HCT116 (cell line): ENCODE data around the gene FERMT3. TPM values are rescaled to one million over a fixed set of nuclear protein-coding genes. Genes with fewer than 3 reads are reported as not detected.

Source experiments
- ATAC-seq: fragments of 200-7000 bp; cut with Tn5 transposase; 2 replicates; pipeline ENCODE4 v1.9.1; 2020; ENCODE audit warnings: mild to moderate bottlenecking, moderate library complexity
- BruUV-seq: library from RNA; stranded (reverse); fragments of 400-500 nt; replicated peaks from 2 replicates; lab custom pipeline; 2021; lab: Mats Ljungman, UMichigan
- CTCF ChIA-PET: fragments of 300-600 bp; sonication (Branson Sonifier 250); formaldehyde crosslinking; loops from one replicate; lab custom pipeline; 2021; ENCODE audit warnings: antibody characterized with exemption; lab: Charles Lee
- POLR2A ChIA-PET: fragments of 300-600, 350-600 bp; sonication (Branson Sonifier 250); formaldehyde crosslinking; loops from one replicate; lab custom pipeline; 2021; ENCODE audit warnings: antibody characterized with exemption; lab: Charles Lee
- RAD21 ChIA-PET, 2 experiments: fragments of 300-600 bp; sonication (Branson Sonifier 250); formaldehyde crosslinking; loops; one replicate each; lab custom pipeline; 2023; ENCODE audit warnings: low total read pairs in 2 of 2; ENCODE audit not compliant: uncharacterized antibody in 2 of 2, unreplicated experiment in 2 of 2, low non-redundant PET in 1 of 2; lab: Charles Lee
- DNase-seq: peaks from one replicate; pipeline ENCODE4 v3.0.0-alpha.2; 2010; ENCODE audit warnings: low read depth, low spot score
- H2AFZ ChIP-seq: fragments of 200-600 bp; shearing (Covaris generic), sonication (generic); 2 replicates; pipeline ENCODE4 v1.6.1; 2017; ENCODE audit warnings: low read depth, mixed run types, mixed read lengths, antibody characterized with exemption, low read length; ENCODE audit not compliant: poor library complexity, severe bottlenecking
- H3K27ac ChIP-seq: 2 replicates; pipeline ENCODE4 v1.5.1; 2012; ENCODE audit warnings: low read depth, low read length
- H3K27me3 ChIP-seq: fragments of 200-600 bp; sonication (generic); 2 replicates; pipeline ENCODE4 v1.6.1; 2016; ENCODE audit warnings: mixed run types, low read length, mixed read lengths; ENCODE audit not compliant: insufficient read depth
- H3K36me3 ChIP-seq, 2 experiments: fragments of 200-500 bp in 1 of 2; fragments of 200-600 bp in 1 of 2; sonication (Bioruptor generic) in 1 of 2; sonication (generic) in 1 of 2; 2 replicates each; pipeline versions ENCODE4 v1.5.1 to v1.6.1; 2014 to 2016; ENCODE audit warnings: low read length in 2 of 2, inconsistent platforms in 1 of 2, mixed read lengths in 1 of 2, mixed run types in 1 of 2; ENCODE audit not compliant: insufficient read depth in 2 of 2, control insufficient read depth in 1 of 2
- H3K4me1 ChIP-seq, 2 experiments: fragments of 200-600 bp in 1 of 2; sonication (generic) in 1 of 2; 2 replicates each; pipeline versions ENCODE4 v1.5.1 to v1.6.1; 2012 to 2017; ENCODE audit warnings: low read length in 2 of 2, inconsistent platforms in 1 of 2, mild to moderate bottlenecking in 1 of 2, mixed read lengths in 1 of 2, mixed run types in 1 of 2, moderate library complexity in 1 of 2; ENCODE audit not compliant: insufficient read depth in 2 of 2, control insufficient read depth in 1 of 2
- H3K4me2 ChIP-seq: fragments of 200-600 bp; sonication (generic); 2 replicates; pipeline ENCODE4 v1.6.1; 2017; ENCODE audit warnings: mixed run types, low read length, mixed read lengths
- H3K4me3 ChIP-seq, 2 experiments: fragments of 200-600 bp in 1 of 2; sonication (generic) in 1 of 2; replicated peaks in 1 of 2; 2 replicates each; pipeline ENCODE4 v1.5.1; 2011 to 2016; ENCODE audit warnings: low read length in 2 of 2, control low read depth in 1 of 2, low read depth in 1 of 2, mild to moderate bottlenecking in 1 of 2, mixed read lengths in 1 of 2, mixed run types in 1 of 2
- H3K79me2 ChIP-seq: fragments of 200-600 bp; sonication (generic); 2 replicates; pipeline ENCODE4 v1.6.1; 2017; ENCODE audit warnings: mild to moderate bottlenecking, mixed run types, low read length, moderate library complexity, mixed read lengths; ENCODE audit not compliant: insufficient read depth
- H3K9ac ChIP-seq: fragments of 200-600 bp; sonication (generic); 2 replicates; pipeline ENCODE4 v1.6.1; 2016; ENCODE audit warnings: low read length, mixed read lengths
- H3K9me2 ChIP-seq: fragments of 200-600 bp; sonication (generic), shearing (Covaris generic); 2 replicates; pipeline ENCODE4 v1.6.1; 2017; ENCODE audit warnings: mixed run types, mild to moderate bottlenecking, moderate library complexity; ENCODE audit not compliant: insufficient read depth
- H3K9me3 ChIP-seq, 2 experiments: fragments of 200-500 bp in 1 of 2; fragments of 200-600 bp in 1 of 2; sonication (Bioruptor generic) in 1 of 2; sonication (generic) in 1 of 2; 2 replicates each; pipeline ENCODE4 v1.6.1; 2014 to 2017; ENCODE audit warnings: low read length in 2 of 2, mixed read lengths in 2 of 2, inconsistent platforms in 1 of 2, low read depth in 1 of 2, mild to moderate bottlenecking in 1 of 2, mixed run types in 1 of 2, moderate library complexity in 1 of 2; ENCODE audit not compliant: control insufficient read depth in 1 of 2, insufficient read depth in 1 of 2
- H4K20me1 ChIP-seq: fragments of 200-600 bp; sonication (generic), shearing (Covaris generic); 2 replicates; pipeline ENCODE4 v1.6.1; 2017; ENCODE audit warnings: mixed run types, mild to moderate bottlenecking, moderate library complexity; ENCODE audit not compliant: insufficient read depth
- CEBPB ChIP-seq: IDR thresholded peaks from 2 replicates; pipeline ENCODE4 v1.6.1; 2012; ENCODE audit warnings: low read depth
- CTCF ChIP-seq, 3 experiments: fragments of 200-600 bp in 1 of 3; sonication (generic) in 1 of 3; IDR thresholded peaks in 2 of 3; conservative IDR thresholded peaks in 1 of 3; 2 replicates each; pipeline ENCODE4 v1.5.1; 2012 to 2017; ENCODE audit warnings: low read depth in 2 of 3, low read length in 2 of 3, antibody characterized with exemption in 1 of 3, borderline replicate concordance in 1 of 3, control low read depth in 1 of 3, mild to moderate bottlenecking in 1 of 3, mixed read lengths in 1 of 3, mixed run types in 1 of 3, moderate library complexity in 1 of 3; ENCODE audit not compliant: insufficient read depth in 1 of 3
- EZH2phosphoT487 ChIP-seq: fragments of 200-600 bp; IDR thresholded peaks from 2 replicates; pipeline ENCODE4 v1.6.1; 2018; ENCODE audit warnings: antibody characterized with exemption, borderline replicate concordance
- FOSL1 ChIP-seq: IDR thresholded peaks from 2 replicates; pipeline ENCODE4 v1.6.1; 2012; ENCODE audit warnings: low read depth
- MAX ChIP-seq: IDR thresholded peaks from 2 replicates; pipeline ENCODE4 v1.6.1; 2012
- POLR2A ChIP-seq: IDR thresholded peaks from 2 replicates; pipeline ENCODE4 v1.7.0; 2011; ENCODE audit warnings: borderline replicate concordance; ENCODE audit not compliant: insufficient read depth, insufficient read length; ENCODE audit errors: extremely low read depth
- REST ChIP-seq: IDR thresholded peaks from 2 replicates; pipeline ENCODE4 v1.6.1; 2012; ENCODE audit warnings: low read depth
- TCF7L2 ChIP-seq: IDR thresholded peaks from 2 replicates; pipeline ENCODE4 v1.7.0; 2011; ENCODE audit warnings: borderline replicate concordance, inconsistent platforms; ENCODE audit not compliant: insufficient read depth, insufficient read length; ENCODE audit errors: extremely low read depth
- ZNF274 ChIP-seq: fragments of 200-500 bp; sonication (Bioruptor generic); IDR thresholded peaks from 2 replicates; pipeline ENCODE4 v1.6.1; 2014; ENCODE audit warnings: mild to moderate bottlenecking, low read depth, low read length, inconsistent platforms
- intact Hi-C: fragments of 100-400 bp; cut with micrococcal nuclease; formaldehyde crosslinking; loops from 2 replicates; pipeline ENCODE4 v1.10.0; 2022
- total RNA-seq: library from RNA; stranded (reverse); gene quantifications from one replicate; pipeline ENCODE4 v1.2.1, GENCODE V29; 2021; ENCODE audit not compliant: unreplicated experiment

FERMT3 gene
- total RNA-seq, 1 experiment from 2014 or later, result 4.3 TPM

- TF ChIP-seq FOSL1 (no peak), TCF7L2 (no peak), CEBPB (no peak), CTCF (IDR thresholded peaks at IDR 0.05 in 2 of 3, conservative IDR thresholded peaks at IDR 0.05 in 1 of 3; ENCODE audit: borderline replicate concordance in 1 of 3, insufficient read depth in 1 of 3, low read depth in 2 of 3, low read length in 2 of 3) (no peak), REST (no peak), MAX (no peak), POLR2A (no peak), EZH2phosphoT487 (no peak), ZNF274 (no peak)
- Histone ChIP-seq H3K4me3 (no peak overlapping the region), H3K36me3 (peaks cover 21 to 35% of the 10 kb centered on the region in 2 experiments; a peak in 3 of 4 replicates), H2AFZ (no peak overlapping the region), H3K9me2 (no peaks in the 10 kb centered on the region), H3K9ac (no peak overlapping the region), H3K9me3 (no peaks in the 10 kb centered on the region), H4K20me1 (no peaks in the 10 kb centered on the region), H3K4me1 (peaks cover 19 to 45% of the 10 kb centered on the region in 2 experiments), H3K79me2 (peaks cover 41% of the 10 kb centered on the region), H3K4me2 (no peak overlapping the region), H3K27me3 (no peaks in the 10 kb centered on the region), H3K27ac (no peak overlapping the region; the same call in 1 of the 2 replicates)
- ChIA-PET RAD21 (no interaction called here), CTCF (interaction anchor here (1.0 kb wide), 1 partner anchor 102 kb away, joined by 6 read pairs; no protein-coding TSS in a partner anchor), POLR2A (interaction anchor here (1.5 kb wide), 1 partner anchor 101 kb away, joined by 3 read pairs; no protein-coding TSS in a partner anchor)
- BruUV-seq, result no TSS peak
- intact Hi-C loops, result no loop called here
- ATAC-seq (no peak), DNase-seq (no peak)
These were observed 47.8 kb downstream of the FERMT3 start for GRCh38 chr11:64254326-64254725.
